C4-2B (cell line): ENCODE data around the gene NRG2.

Source experiments
- CTCF ChIP-seq: fragments of 450-650 bp; conservative IDR thresholded peaks from 2 replicates; pipeline ENCODE4 v1.5.1; 2017; ENCODE audit warnings: mild to moderate bottlenecking
- ZFX ChIP-seq: fragments of 450-650 bp; IDR thresholded peaks from 2 replicates; pipeline ENCODE4 v1.6.1; 2017

GRCh38 chr5:139831624-139832023 is 211.5 kb downstream of the NRG2 start:
- TF ChIP-seq CTCF: no peak
- no peak for TF ChIP-seq ZFX
